Measurements from ENCODE around the gene GPR151. TPM values are rescaled to one million over a fixed set of nuclear protein-coding genes. Genes with fewer than 3 reads are reported as not detected.

The GPR151 gene
- not detected in 5 replicates for total RNA-seq (2022; extraction: Qiagen RNA extraction; ENCODE audit: low read depth)

GRCh38 chr5:146516151-146516475, at the start of gene GPR151:
TSS of gene GPR151 (minus strand) at chr5:146516190. CDS start at chr5:146516113, 77 bp downstream.

Other genes with a start within 250 kb of the GPR151 start
- 0.10 to 0.26 TPM (median 0.17 TPM) in 5 replicates for gene POU4F3, start 177.4 kb downstream of the GPR151 start, total RNA-seq (2022; extraction: Qiagen RNA extraction; ENCODE audit: low read depth)
- 46.0 to 62.8 TPM (median 49.7 TPM) in 5 replicates for gene TCERG1, start 68.9 kb downstream of the GPR151 start, total RNA-seq (2022; extraction: Qiagen RNA extraction; ENCODE audit: low read depth)